Measurements from ENCODE around the gene SH3BP5L. TPM values are rescaled to one million over a fixed set of nuclear protein-coding genes. Genes with fewer than 3 reads are reported as not detected.

The SH3BP5L gene
- total and polyA plus RNA-seq, 10 of the 15 experiments (the other 5 are each of a cell fraction or from before 2014, with no cell fraction given) = 1.1 to 22.8 (median 10.9) TPM

DNA sequence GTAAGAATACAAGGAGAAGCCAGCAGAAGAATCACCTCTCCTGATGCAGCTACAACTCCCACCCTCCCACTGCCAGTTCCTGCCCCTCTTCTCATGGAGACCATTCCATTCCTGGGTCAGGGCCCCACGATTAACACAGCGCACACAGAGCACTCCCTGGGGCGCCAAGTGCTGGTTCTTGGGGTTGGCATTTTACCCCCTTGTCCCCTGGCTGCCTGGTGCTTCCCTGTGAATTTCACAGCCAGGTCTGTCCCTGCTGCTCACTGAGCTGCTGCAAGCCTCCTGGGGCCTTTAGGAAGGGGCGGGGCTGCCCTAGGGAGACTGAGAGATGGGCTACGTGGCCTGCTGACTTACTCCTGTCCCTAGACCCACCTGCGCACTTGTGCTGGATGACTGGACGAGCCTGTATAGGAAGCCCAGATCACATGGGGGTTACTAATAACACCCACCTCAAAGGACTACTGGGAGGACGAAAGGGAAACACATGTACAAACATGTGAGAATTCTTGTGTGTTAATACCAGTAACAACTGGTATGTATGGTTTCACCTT lies 17.1 kb upstream of the SH3BP5L start:
- ChIA-PET SMC1A (ENCODE audit: uncharacterized antibody, unreplicated experiment) (interaction anchor here (0.9 to 2.6 kb wide), 8 partner anchors 16 to 600 kb away, joined by 3 to 16 read pairs (median 4); no protein-coding TSS in a partner anchor), CTCF (interaction anchor here (1.5 to 4.8 kb wide), 8 partner anchors 9 to 84 kb away, joined by 6 to 52 read pairs (median 8); partner anchors contain the start of genes SH3BP5L and ZNF692), POLR2A (interaction anchor here (1.5 to 3.4 kb wide), 4 partner anchors 16 to 63 kb away, joined by 4 to 28 read pairs (median 8); partner anchors contain the start of genes PGBD2, SH3BP5L and ZNF692), RAD21 (ENCODE audit: unreplicated experiment) (interaction anchor here (0.7 to 3.2 kb wide), 4 partner anchors 16 to 18 kb away, joined by 3 to 25 read pairs (median 6); partner anchors contain the start of genes SH3BP5L and ZNF692)
- Histone ChIP-seq H3K79me2 (ENCODE audit: control insufficient read depth, insufficient read depth, low read length) (peaks cover 43% of the 10 kb centered on the region), H3K9ac (ENCODE audit: control insufficient read depth, insufficient read depth, low read length) (peak overlapping the region; percentile 32), H3K36me3 (ENCODE audit: control insufficient read depth in 2 of 2, insufficient read depth in 2 of 2, low read length in 1 of 2) (peaks cover 16 to 17% of the 10 kb centered on the region in 2 experiments), H3K27ac (ENCODE audit: control insufficient read depth, insufficient read depth) (peak overlapping the region; percentile 65), H3K4me1 (ENCODE audit: control insufficient read depth, insufficient read depth, low read length) (peaks cover 10% of the 10 kb centered on the region), H3K4me3 (0 out of 2 replicates have a peak overlapping the region, but pooled peaks have one; percentile 10), H4K20me1 (ENCODE audit: control insufficient read depth, insufficient read depth) (no peaks in the 10 kb centered on the region), H3K27me3 (replicated peaks in 1 of 2; ENCODE audit: control insufficient read depth in 2 of 2, insufficient read depth in 2 of 2, low read length in 1 of 2) (no peaks in the 10 kb centered on the region), H3K4me2 (ENCODE audit: control insufficient read depth, insufficient read depth) (peak overlapping the region; percentile 63), H2AFZ (ENCODE audit: control insufficient read depth, low read depth, low read length) (no peak overlapping the region; the same call in 1 of the 2 replicates), H3K9me3 (replicated peaks; ENCODE audit: control insufficient read depth, insufficient read depth, low read length) (no peaks in the 10 kb centered on the region)
- ATAC-seq (peak; percentile 46), FAIRE-seq (peak; percentile 78), DNase-seq (ENCODE audit: low read depth, low spot score) (peak; percentile 62)
- in situ Hi-C loops (cut with MboI) (no loop called here), intact Hi-C loops (cut with micrococcal nuclease; ENCODE audit: unreplicated experiment) (no loop called here)
- 11% methylated on average over 8 of the region's 8 CpGs for WGBS (ENCODE audit: insufficient coverage, insufficient replicate concordance, low lambda C conversion rate, missing lambda C conversion rate)
- no TSS peak for BruUV-seq (replicated peaks)
- TF ChIP-seq CHD1 (IDR thresholded peaks at IDR 0.05; ENCODE audit: low read depth, low read length) = no peak
- no peak for TF ChIP-seq WRNIP1 (IDR thresholded peaks at IDR 0.05; ENCODE audit: borderline replicate concordance, low read depth, low read length)
- TF ChIP-seq IKZF2 (IDR thresholded peaks at IDR 0.05) = peak; percentile 50 to 58; a peak in 3 of 4 replicates
- TF ChIP-seq FOS (IDR thresholded peaks at IDR 0.05; ENCODE audit: borderline replicate concordance, extremely low read depth, insufficient read length) = no peak
- no peak for TF ChIP-seq FOXM1 (IDR thresholded peaks at IDR 0.05; ENCODE audit: low read depth, low read length)
- no peak for TF ChIP-seq TCF3 (IDR thresholded peaks at IDR 0.05; ENCODE audit: borderline replicate concordance, insufficient read depth, low read depth, low read length)
- TF ChIP-seq, protein P1, sequence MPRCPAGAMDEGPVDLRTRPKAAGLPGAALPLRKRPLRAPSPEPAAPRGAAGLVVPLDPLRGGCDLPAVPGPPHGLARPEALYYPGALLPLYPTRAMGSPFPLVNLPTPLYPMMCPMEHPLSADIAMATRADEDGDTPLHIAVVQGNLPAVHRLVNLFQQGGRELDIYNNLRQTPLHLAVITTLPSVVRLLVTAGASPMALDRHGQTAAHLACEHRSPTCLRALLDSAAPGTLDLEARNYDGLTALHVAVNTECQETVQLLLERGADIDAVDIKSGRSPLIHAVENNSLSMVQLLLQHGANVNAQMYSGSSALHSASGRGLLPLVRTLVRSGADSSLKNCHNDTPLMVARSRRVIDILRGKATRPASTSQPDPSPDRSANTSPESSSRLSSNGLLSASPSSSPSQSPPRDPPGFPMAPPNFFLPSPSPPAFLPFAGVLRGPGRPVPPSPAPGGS (IDR thresholded peaks at IDR 0.05; ENCODE audit: borderline replicate concordance, insufficient read depth, low read depth, low read length, poor library complexity, severe bottlenecking) = no peak
- TF ChIP-seq YBX1 (IDR thresholded peaks at IDR 0.05) = no peak
- no peak for TF ChIP-seq ZNF274 (IDR thresholded peaks at IDR 0.05; ENCODE audit: insufficient read depth, insufficient read length)
- no peak for TF ChIP-seq EGR1 (IDR thresholded peaks at IDR 0.05; ENCODE audit: borderline replicate concordance in 1 of 2, low read depth in 2 of 2, low read length in 2 of 2)
- no peak for TF ChIP-seq RAD21 (IDR thresholded peaks at IDR 0.05; ENCODE audit: insufficient read depth, low read depth, low read length)
- TF ChIP-seq BRCA1 (IDR thresholded peaks at IDR 0.05; ENCODE audit: low read depth, low read length) = no peak
- no peak for TF ChIP-seq ASH2L (IDR thresholded peaks at IDR 0.05; ENCODE audit: borderline replicate concordance, low read depth)
- TF ChIP-seq, protein P2, sequence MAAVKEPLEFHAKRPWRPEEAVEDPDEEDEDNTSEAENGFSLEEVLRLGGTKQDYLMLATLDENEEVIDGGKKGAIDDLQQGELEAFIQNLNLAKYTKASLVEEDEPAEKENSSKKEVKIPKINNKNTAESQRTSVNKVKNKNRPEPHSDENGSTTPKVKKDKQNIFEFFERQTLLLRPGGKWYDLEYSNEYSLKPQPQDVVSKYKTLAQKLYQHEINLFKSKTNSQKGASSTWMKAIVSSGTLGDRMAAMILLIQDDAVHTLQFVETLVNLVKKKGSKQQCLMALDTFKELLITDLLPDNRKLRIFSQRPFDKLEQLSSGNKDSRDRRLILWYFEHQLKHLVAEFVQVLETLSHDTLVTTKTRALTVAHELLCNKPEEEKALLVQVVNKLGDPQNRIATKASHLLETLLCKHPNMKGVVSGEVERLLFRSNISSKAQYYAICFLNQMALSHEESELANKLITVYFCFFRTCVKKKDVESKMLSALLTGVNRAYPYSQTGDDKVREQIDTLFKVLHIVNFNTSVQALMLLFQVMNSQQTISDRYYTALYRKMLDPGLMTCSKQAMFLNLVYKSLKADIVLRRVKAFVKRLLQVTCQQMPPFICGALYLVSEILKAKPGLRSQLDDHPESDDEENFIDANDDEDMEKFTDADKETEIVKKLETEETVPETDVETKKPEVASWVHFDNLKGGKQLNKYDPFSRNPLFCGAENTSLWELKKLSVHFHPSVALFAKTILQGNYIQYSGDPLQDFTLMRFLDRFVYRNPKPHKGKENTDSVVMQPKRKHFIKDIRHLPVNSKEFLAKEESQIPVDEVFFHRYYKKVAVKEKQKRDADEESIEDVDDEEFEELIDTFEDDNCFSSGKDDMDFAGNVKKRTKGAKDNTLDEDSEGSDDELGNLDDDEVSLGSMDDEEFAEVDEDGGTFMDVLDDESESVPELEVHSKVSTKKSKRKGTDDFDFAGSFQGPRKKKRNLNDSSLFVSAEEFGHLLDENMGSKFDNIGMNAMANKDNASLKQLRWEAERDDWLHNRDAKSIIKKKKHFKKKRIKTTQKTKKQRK (IDR thresholded peaks at IDR 0.05; ENCODE audit: low read depth, low read length) = no peak
- no peak for TF ChIP-seq BMI1 (IDR thresholded peaks at IDR 0.05; ENCODE audit: borderline replicate concordance)
- TF ChIP-seq POU2F2 (IDR thresholded peaks at IDR 0.05; ENCODE audit: borderline replicate concordance, low read depth, low read length) = no peak
- peak; percentile 48 to 50; a peak in 3 of 4 replicates for TF ChIP-seq BHLHE40 (IDR thresholded peaks at IDR 0.05; ENCODE audit: borderline replicate concordance in 1 of 2, low read depth in 2 of 2, low read length in 1 of 2)
- no peak; a peak in 1 of 4 replicates for TF ChIP-seq ETV6 (conservative IDR thresholded peaks at IDR 0.05 in 1 of 2, IDR thresholded peaks at IDR 0.05 in 1 of 2; ENCODE audit: borderline replicate concordance in 1 of 2, low read depth in 1 of 2)
- no peak for TF ChIP-seq HDAC6 (IDR thresholded peaks at IDR 0.05; ENCODE audit: unreplicated experiment)
